Measurements from ENCODE around the gene FA2H.
A peak's percentile ranks its signal among the peaks of the same experiment; 100 is the strongest.
"Not testable (repeated sequence)": the region's sequence is repeated elsewhere in the genome, so short reads cannot be mapped to it uniquely, and the experiment has no call there.

FA2H gene

GRCh38 chr16:74774223-74775139 lies at the start of gene FA2H:
Gene FA2H, minus strand, starts transcription at chr16:74774820. Its CDS starts 65 bp downstream, at chr16:74774755.
- DNase-seq: peak; percentile 6

GRCh38 chr16:74817851-74818250 lies 43.2 kb upstream of the FA2H start:
- DNase-seq: no peak

GRCh38 chr16:74813109-74813641 lies 38.6 kb upstream of the FA2H start:
- peak; percentile 57 for DNase-seq

- DNase-seq: no peak
Measured at GRCh38 chr16:74811911-74812310, 37.3 kb upstream of the FA2H start.

- DNase-seq: not testable (repeated sequence)
Measured at GRCh38 chr16:74811216-74811615, 36.6 kb upstream of the FA2H start.

- no peak for DNase-seq
Measured at GRCh38 chr16:74807052-74807646, 32.5 kb upstream of the FA2H start.

GRCh38 chr16:74800216-74800871 lies 25.7 kb upstream of the FA2H start:
- DNase-seq: no peak

- no peak for DNase-seq
Measured at GRCh38 chr16:74797414-74797813, 22.8 kb upstream of the FA2H start.

GRCh38 chr16:74795104-74795503 lies 20.5 kb upstream of the FA2H start:
- no peak for DNase-seq

- no peak for DNase-seq
Measured at GRCh38 chr16:74794668-74795067, 20.0 kb upstream of the FA2H start.

GRCh38 chr16:74793571-74793970 lies 19.0 kb upstream of the FA2H start:
- no peak for DNase-seq

GRCh38 chr16:74792225-74792624 lies 17.6 kb upstream of the FA2H start:
- no peak for DNase-seq

GRCh38 chr16:74791749-74792148 lies 17.1 kb upstream of the FA2H start:
- DNase-seq: not testable (repeated sequence)

- DNase-seq: no peak
Measured at GRCh38 chr16:74788108-74788507, 13.5 kb upstream of the FA2H start.

- DNase-seq: no peak
Measured at GRCh38 chr16:74785031-74785430, 10.4 kb upstream of the FA2H start.

- DNase-seq: no peak
Measured at GRCh38 chr16:74778646-74779045, 4.0 kb upstream of the FA2H start.

- no peak for DNase-seq
Measured at GRCh38 chr16:74776926-74777325, 2.3 kb upstream of the FA2H start.

GRCh38 chr16:74775255-74775654 lies 635 bp upstream of the FA2H start:
- DNase-seq: no peak

- DNase-seq: no peak
Measured at GRCh38 chr16:74773446-74774222, 986 bp downstream of the FA2H start.

GRCh38 chr16:74771656-74772315 lies 2.8 kb downstream of the FA2H start:
- DNase-seq: no peak

GRCh38 chr16:74770831-74771526 lies 3.6 kb downstream of the FA2H start:
- DNase-seq: no peak
